NOMO-1 (cell line): Measurements from ENCODE around the gene NIPA2.

Experiments
- DNase-seq, 2 experiments: peaks; one replicate each; lab custom pipeline; 2025; ENCODE audit not compliant: unreplicated experiment in 2 of 2; lab: John Stamatoyannopoulos, UW

The NIPA2 gene

DNA sequence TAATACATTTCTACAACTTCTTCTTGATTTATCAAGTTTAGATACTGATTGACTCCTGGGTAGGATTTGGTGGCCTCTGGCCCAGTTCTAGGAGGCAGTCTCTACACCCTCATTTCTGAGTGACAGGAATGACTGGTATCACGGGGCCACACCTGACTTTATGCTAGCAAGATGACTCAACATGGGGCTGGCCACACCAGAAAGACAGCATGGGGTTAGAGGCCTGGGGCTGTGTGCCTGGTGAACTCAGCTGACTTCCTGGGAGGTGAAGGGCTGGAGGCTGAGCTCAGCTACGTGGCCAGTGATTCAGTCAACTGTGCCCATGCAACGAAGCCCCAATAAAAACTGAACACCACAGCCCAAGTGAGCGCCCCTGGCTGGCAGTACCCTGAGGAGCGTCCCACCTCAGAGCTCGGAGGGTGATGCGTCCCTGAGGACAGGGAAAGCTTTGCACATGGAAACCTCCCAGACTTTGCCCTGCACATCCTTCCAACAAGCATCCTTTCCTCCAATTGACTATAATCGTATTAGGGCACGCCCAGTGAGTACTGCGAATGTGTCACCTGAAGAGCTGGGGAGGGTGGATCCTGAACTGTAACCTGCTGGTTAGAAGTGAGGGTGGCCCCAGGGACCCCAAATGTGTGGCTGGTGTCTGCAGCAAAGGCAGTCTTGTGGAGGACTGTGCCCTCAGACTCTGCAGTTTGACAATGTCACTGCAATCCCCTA, 57.2 kb downstream of the NIPA2 start:
- DNase-seq: no peak

DNA sequence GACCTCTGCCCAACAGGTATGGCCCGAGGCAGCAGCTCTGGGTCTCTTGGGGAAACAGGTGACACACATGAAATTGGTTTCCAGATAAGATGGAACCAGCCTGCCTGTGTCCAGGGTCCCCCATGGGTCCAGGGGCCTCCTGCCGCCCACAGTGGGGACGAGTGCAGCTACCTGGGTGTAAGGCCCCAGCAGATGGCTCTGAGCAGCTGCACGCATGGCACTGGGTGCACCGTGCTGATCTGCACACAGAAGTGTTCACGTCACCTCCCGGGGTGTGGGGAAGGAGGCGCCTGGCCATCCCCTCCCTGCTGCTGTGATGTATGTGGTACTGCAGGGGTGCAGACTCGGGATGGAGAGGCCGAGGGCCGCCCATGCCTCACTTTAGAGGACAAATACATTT, 63.6 kb downstream of the NIPA2 start:
- DNase-seq: no peak

DNA sequence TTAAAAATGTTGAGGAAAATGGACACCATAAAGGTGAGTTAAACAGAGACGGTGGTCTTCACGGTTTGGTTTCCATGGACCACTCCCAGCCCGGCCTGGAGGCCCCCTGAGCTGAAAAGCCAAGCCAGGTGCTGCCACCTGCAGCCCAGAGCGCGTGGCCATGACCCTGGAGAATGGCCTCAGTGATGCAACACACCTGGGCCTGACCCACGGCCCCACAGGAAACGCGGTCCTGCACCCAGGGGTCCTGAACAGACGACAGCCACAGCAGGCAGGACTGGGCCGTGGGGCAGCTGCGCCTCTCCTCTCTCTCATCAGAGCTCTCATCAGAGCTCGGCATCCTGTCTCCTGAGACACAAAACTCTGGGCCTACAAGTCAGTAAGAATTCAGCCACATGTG, 64.1 kb downstream of the NIPA2 start:
- DNase-seq: no peak

DNA sequence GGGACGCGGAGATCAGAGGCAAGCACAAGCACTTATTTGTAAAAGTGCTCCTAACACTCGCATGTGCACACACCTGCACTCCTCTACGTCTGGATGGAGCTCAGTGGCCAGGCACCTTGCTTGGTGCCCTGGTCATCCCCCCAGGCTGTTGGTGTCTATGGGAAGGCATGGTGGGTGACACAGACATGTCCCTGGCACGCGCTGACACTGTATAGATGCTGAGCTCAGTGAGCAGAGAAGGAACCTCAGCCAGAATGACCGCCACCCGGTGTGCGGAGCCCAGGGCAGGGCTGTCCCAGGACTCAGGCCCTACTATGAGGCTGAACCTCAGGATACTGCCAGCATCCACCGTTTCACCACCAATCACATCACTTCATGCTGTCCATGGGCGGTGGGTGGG, 64.5 kb downstream of the NIPA2 start:
- DNase-seq: no peak

DNA sequence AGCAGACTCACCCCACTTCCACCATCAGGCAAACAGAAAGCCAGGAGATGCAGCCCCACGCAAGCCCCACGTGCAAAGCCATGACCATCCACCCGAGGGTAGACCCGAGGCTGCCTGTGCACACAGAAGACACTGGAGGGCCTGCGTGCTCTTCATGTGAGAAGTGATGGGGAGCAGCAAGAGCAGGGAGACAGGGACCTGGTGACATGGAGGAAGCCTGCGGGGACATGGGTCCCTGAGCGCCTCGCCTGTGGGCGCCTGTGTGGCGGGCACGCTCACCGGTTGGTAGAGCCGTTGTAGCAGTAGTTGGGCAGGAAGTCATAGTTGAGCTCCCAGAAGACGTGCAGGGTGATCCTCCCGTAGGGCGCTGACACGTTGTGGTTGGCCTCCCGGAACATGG, 65.0 kb downstream of the NIPA2 start:
- DNase-seq: no peak

DNA sequence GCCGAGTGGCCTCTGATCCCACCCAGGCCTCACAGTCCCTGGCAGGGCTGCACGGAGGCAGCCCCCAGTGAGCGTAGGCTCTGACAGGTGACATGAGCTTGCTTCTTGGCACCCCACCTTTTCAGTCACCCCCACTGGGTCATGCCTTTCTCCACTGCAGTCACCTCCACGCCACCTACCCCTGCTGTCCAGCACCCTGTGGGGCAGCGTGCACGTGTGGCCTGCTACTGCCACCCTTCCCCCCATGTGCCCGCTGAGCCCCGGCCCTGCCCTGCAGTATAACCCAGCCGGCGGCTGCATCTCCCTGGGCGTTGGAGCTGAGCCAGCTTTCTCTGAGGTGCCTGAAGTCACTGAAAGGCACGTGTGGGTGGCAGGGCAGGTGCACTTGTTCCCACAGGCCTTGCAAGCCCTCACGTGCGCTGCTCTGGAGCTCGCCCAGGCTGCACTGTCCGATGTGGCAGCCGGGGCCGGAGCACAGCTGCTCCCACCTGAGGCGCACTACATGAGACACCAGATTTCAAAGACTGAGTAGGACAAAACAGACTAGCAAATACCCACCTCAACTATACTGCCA, 65.6 kb downstream of the NIPA2 start:
- DNase-seq: no peak

DNA sequence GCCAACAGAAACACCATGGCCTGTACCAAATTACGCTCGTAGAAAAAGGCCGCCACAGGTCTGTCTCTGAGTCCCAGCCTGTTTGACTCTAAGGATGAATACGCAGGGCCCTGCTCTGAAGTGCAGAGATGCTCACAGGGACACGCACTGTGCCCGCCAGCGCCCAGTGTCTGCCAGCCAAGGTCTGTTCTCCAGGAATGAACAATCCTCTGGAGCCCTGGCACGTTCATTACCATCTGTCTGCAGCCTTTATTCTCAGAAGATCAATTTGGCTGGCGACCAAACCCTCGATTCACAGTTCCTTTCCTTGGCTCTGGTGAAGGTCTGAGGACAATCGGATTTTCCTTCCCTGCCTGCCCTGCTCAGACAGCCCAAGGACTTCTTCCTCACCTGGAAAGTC, 66.3 kb downstream of the NIPA2 start:
- no peak for DNase-seq

DNA sequence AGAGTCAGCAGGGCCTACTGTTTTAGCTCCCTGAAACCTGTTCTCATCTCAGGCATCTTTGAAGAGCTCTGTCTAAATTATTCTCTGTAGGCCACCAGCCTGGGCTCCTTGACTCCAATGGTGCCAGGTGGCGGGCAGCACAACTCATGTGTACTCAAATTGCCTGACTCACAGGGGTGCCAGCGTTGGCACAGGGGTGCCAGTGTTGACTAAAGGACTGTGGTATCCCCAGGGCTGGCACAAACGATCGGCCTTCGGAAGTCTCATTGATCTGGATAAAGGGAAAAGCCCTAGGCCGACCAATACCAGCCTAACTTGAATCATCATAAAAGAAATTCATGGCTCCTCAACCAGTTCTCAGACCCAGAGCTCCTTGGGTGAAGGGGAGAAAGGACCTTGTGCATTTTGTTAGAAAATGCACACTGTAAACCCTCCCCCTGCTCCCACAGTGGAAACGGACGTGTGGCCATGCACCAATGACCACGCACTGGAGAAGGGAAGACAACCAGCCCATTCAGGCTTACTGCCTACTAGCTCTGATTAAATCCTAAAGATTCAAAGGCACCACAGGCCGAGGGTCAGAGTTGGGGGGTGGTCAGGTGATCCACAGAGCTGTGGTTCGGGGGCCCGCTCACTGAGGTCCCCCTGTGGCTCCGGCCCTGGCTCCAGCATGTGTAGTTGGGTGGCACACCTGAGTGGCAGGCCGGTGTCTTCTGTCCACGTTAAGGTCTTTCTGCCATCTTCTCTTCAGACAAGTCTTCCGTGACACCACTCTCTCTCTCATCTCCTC, 68.9 kb downstream of the NIPA2 start:
- DNase-seq: no peak

DNA sequence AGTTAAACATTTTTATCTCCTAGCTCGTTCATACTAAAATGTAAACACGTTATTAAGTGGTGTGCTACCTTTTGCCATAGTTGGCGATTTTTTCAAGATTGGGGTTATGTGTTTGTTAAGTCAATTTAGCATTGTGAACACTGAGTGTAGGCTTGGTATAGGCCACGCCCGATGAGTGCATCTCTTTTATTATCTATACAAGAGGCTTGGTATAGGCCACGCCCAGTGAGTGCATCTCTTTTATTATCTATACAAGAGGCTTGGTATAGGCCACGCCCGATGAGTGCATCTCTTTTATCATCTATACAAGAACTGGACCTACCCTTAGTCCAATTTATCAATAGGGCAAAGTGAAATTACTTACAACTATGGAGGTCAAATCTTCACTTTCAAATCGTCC, 70.4 kb downstream of the NIPA2 start:
- DNase-seq: no peak

DNA sequence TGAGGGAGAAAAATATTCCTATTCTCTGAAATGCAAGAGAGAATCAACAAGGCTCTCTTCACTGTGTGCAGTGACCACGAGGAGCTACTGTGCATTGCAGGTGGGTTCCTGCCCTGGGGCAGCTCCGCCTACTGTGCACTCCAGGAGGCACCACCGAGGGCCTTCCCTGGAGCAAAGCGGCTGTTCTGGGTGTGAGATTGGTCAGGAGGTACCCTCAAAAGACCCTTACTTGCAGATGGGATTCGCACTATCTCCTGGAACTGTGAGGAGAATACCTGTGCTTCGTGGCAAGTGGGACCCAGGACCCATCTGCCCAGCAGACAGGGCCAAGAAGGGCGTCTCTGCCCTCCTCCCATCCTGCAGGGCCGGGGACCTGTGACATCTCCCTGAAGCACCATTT, 72.8 kb downstream of the NIPA2 start:
- no peak for DNase-seq

DNA sequence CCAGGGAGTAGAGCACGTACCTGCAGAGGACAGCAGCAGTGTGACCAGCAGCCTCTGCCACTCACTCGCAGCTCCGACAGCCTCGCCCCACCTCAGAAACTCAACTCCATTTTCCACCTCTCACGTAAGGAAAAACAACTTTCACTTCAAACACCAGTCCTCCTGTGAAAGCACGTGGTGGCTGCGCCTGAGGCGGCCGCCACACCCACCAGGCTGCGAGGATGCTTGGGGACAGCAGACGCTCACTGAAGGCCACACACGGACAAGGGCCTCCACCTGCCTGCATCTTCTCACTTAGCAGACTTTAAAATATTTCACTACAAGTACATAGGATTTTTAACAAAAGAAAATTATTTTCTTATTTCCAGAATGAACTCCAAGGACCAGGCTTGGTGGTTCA, 73.8 kb downstream of the NIPA2 start:
- DNase-seq: no peak

DNA sequence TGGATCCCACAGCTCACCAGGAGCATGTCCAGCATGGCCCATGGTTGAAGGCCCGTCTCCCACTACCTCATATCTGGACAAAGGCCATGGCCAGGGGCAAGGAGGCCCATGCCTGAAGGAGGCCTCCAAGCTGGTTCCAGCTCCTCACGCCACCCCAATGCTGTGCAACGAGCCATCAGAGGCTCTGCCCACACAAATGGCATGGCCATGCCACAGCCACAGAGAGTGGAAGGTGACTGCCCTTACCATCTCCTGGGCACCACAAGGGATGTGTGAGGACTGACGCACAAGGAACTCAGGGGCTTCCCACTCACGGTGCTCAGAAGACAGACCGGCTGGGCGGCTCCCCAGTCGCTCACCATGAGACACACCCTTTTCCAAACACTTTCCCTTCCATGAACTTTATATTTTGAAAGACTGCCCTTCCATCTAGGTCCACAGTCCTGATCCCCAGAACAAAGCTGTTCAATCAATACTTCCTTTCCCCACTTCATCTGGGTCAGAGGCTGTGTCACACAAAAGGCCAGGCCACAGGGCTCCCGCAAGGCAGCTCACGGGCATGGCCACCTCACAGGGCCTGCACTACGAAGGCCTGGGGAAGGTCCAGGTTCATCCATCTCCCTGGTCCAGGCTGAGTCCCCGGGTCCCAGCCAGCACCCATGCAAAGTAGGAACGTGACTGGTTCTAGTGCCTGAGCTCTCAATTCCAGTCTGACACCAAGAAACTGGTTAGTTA, 75.3 kb downstream of the NIPA2 start:
- no peak for DNase-seq

DNA sequence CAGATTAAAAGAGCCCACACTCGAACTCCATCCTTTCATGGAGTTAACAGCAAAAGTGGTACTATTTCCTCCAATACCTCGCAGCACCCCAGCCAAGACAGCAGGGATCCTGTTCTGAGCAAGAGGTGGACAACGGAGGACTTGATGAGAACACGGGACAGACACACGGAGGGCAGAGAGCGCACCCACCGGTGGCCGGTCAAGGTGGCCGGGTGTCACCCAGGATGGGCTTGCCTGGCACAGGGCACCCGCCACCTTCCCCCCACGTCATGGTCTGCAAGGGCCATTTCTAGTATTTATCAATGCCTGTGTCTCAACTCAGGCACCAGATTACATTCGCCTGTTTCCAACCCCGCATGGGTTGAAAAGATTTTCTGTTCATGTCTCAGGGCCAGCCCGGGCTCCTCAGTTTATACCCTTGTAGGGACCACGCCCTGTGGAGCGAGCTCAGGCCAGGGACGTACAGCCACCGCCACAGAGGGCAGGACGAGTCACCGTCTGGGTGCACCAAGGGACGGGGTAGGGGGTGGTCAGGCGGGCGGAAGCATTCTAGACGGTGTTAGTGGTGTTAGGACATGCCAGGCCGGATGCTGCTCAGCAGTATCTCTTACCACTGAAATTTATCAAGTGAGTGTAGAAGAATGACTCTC, 77.5 kb downstream of the NIPA2 start:
- no peak for DNase-seq

DNA sequence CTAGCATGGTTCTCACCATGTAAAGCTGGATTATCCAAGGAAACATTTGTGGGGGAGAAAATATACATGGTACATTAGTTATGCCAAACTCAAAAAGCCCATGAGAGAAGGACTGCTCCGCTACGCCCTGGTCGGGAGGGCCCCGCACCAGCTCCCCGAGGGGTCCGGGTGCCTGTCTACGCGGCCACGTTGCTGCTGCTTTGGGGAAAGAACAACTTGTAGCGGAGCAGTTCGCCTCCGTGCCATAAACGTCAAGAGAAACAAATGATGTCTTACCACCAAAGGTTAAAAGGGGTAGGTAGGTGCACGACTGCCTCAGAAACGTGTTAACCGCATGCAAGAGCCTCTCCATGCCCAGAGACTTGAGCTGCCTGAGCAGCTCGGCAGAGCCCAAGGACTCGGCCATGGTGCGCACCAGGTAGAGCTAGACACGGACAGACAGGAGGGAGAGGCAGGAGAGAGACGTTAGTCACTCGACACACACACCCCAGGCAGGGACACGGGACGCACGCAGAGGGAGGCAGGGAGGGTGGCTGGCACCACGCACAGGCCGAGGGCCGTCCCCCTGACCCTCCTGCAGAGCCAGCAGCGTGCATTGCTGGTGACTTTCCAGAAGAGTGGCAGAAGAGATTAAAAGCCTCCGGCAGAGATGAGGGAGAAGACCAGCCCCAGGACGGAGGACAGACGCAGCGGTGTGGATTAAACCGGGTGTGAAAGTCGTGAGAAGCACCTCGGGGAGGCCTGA, 78.3 kb downstream of the NIPA2 start:
- no peak for DNase-seq

DNA sequence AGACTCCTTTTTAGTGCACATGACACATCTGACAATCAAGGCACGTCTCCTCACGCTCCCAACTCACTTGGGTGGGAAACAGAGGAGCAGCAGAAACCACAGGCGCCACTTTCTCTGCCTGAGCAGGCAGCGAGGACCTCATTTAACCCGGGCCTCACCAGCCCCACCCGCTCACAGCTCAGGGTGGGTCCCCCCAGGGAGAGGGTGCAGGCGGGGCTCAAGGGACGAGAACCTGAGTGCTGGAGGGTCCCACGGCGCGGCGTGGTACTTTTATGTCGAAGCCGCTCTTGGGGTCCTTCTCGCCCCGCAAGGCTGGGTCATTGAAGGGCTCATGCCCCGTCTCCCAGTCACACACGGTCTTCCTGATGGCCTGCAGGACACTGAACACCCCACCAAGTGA, 79.1 kb downstream of the NIPA2 start:
- DNase-seq: no peak
